Osteoblast (primary cell): ENCODE measurements around the gene PTPRN2. TPM values are rescaled to one million over a fixed set of nuclear protein-coding genes. Genes with fewer than 3 reads are reported as not detected.

ENCODE experiments used
- DNase-seq: peaks from one replicate; pipeline ENCODE4 v3.0.0; 2011; ENCODE audit warnings: low spot score, mixed read lengths; ENCODE audit not compliant: insufficient read length; ENCODE audit errors: missing footprints
- H2AFZ ChIP-seq: 2 replicates; pipeline ENCODE4 v1.6.0; 2011; ENCODE audit warnings: mild to moderate bottlenecking, low read length
- H3K27ac ChIP-seq: 2 replicates; pipeline ENCODE4 v1.5.1; 2011; ENCODE audit warnings: mild to moderate bottlenecking, low read depth, low read length, moderate library complexity
- H3K27me3 ChIP-seq: 2 replicates; pipeline ENCODE4 v1.6.0; 2012; ENCODE audit warnings: mild to moderate bottlenecking, control low read depth, inconsistent platforms, low read length, moderate library complexity; ENCODE audit not compliant: insufficient read depth
- H3K36me3 ChIP-seq: 2 replicates; pipeline ENCODE4 v1.5.1; 2011; ENCODE audit warnings: mild to moderate bottlenecking, low read length, control low read depth, moderate library complexity; ENCODE audit not compliant: insufficient read depth
- H3K4me1 ChIP-seq: 2 replicates; pipeline ENCODE4 v1.5.1; 2011; ENCODE audit warnings: mild to moderate bottlenecking, low read length, control low read depth, moderate library complexity; ENCODE audit not compliant: insufficient read depth
- H3K4me2 ChIP-seq: 2 replicates; pipeline ENCODE4 v1.6.0; 2011; ENCODE audit warnings: mild to moderate bottlenecking, low read length; ENCODE audit not compliant: insufficient read depth
- H3K4me3 ChIP-seq: fragments of 200-600 bp; sonication (generic); 3 replicates; pipeline ENCODE4 v1.5.1; 2012; ENCODE audit warnings: mild to moderate bottlenecking, low read length, inconsistent platforms; ENCODE audit not compliant: insufficient read depth
- H3K79me2 ChIP-seq: 2 replicates; pipeline ENCODE4 v1.6.0; 2012; ENCODE audit warnings: mild to moderate bottlenecking, low read length, control low read depth, inconsistent platforms; ENCODE audit not compliant: insufficient read depth
- H3K9me3 ChIP-seq: 2 replicates; pipeline ENCODE4 v1.5.1; 2011; ENCODE audit warnings: low read depth, low read length, control low read depth
- H4K20me1 ChIP-seq: 2 replicates; pipeline ENCODE4 v1.6.0; 2012; ENCODE audit warnings: mild to moderate bottlenecking, low read length, control low read depth; ENCODE audit not compliant: insufficient read depth
- CTCF ChIP-seq: IDR thresholded peaks from 2 replicates; pipeline ENCODE4 v1.5.1; 2011; ENCODE audit warnings: mild to moderate bottlenecking, low read depth, low read length, moderate library complexity; ENCODE audit errors: extremely low read depth
- total RNA-seq: library from RNA; depleted of rRNA; stranded (reverse); fragments of >200 nt; gene quantifications from 2 replicates; pipeline ENCODE4 v1.2.3, GENCODE V29; 2012

Gene PTPRN2
- total RNA-seq, 1 donor: 0.36 TPM

- Histone ChIP-seq H3K79me2 (no peaks in the 10 kb centered on the region), H3K27me3 (no peaks in the 10 kb centered on the region), H3K9me3 (no peaks in the 10 kb centered on the region), H3K4me1 (no peaks in the 10 kb centered on the region), H2AFZ (no peak overlapping the region), H4K20me1 (no peaks in the 10 kb centered on the region), H3K36me3 (no peaks in the 10 kb centered on the region), H3K4me2 (no peak overlapping the region), H3K4me3 (no peak overlapping the region), H3K27ac (no peak overlapping the region)
- DNase-seq: peak; percentile 69
- TF ChIP-seq CTCF: no peak
Measured at GRCh38 chr7:157887400-157887799, 700.2 kb downstream of the PTPRN2 start.

GRCh38 chr7:157886711-157887110 is 700.9 kb downstream of the PTPRN2 start:
- Histone ChIP-seq H3K4me2 (no peak overlapping the region), H3K9me3 (no peaks in the 10 kb centered on the region), H3K4me3 (no peak overlapping the region), H2AFZ (no peak overlapping the region), H3K79me2 (no peaks in the 10 kb centered on the region), H3K36me3 (no peaks in the 10 kb centered on the region), H4K20me1 (no peaks in the 10 kb centered on the region), H3K4me1 (no peaks in the 10 kb centered on the region), H3K27ac (no peak overlapping the region), H3K27me3 (no peaks in the 10 kb centered on the region)
- TF ChIP-seq CTCF: no peak
- peak; percentile 29 for DNase-seq

- Histone ChIP-seq H3K27ac (no peak overlapping the region), H3K9me3 (no peaks in the 10 kb centered on the region), H3K4me3 (no peak overlapping the region), H3K27me3 (no peaks in the 10 kb centered on the region), H3K4me2 (no peak overlapping the region), H4K20me1 (no peaks in the 10 kb centered on the region), H3K4me1 (no peaks in the 10 kb centered on the region), H3K36me3 (no peaks in the 10 kb centered on the region), H2AFZ (no peak overlapping the region), H3K79me2 (no peaks in the 10 kb centered on the region)
- TF ChIP-seq CTCF: no peak
- no peak for DNase-seq
Measured at GRCh38 chr7:157886266-157886665, 701.4 kb downstream of the PTPRN2 start.

- H4K20me1 ChIP-seq: no peaks in the 10 kb centered on the region
- no peak for TF ChIP-seq CTCF
- H3K4me1 ChIP-seq: no peaks in the 10 kb centered on the region
- H3K27me3 ChIP-seq: no peaks in the 10 kb centered on the region
- no peaks in the 10 kb centered on the region for H3K79me2 ChIP-seq
- DNase-seq: no peak
- H3K4me2 ChIP-seq: no peak overlapping the region
- no peaks in the 10 kb centered on the region for H3K36me3 ChIP-seq
- H2AFZ ChIP-seq: no peak overlapping the region
- no peaks in the 10 kb centered on the region for H3K9me3 ChIP-seq
- no peak overlapping the region for H3K4me3 ChIP-seq
- no peak overlapping the region for H3K27ac ChIP-seq
Measured at GRCh38 chr7:157885140-157885539, 702.5 kb downstream of the PTPRN2 start.
